ENCODE data around the gene SLC39A12. TPM values are rescaled to one million over a fixed set of nuclear protein-coding genes. Genes with fewer than 3 reads are reported as not detected.

SLC39A12 gene
- polyA plus RNA-seq, 1 experiment: not detected

- no peak for TF ChIP-seq CTCF (IDR thresholded peaks at IDR 0.05; ENCODE audit: insufficient read depth, low read depth, low read length)
- Histone ChIP-seq H3K27me3 (ENCODE audit: control insufficient read depth, insufficient read depth, low read length) (peaks cover 1% of the 10 kb centered on the region; the same call in 1 of the 2 replicates), H3K36me3 (ENCODE audit: control insufficient read depth, insufficient read depth, low read length) (no peaks in the 10 kb centered on the region), H3K4me3 (ENCODE audit: low read depth, low read length) (no peak overlapping the region)
- DNase-seq (ENCODE audit: low read depth): no peak
- CTCF ChIA-PET: no interaction called here
- POLR2A ChIA-PET: no interaction called here
These were observed 58.3 kb downstream of the SLC39A12 start for GRCh38 chr10:18010050-18010449.

- TF ChIP-seq CTCF (IDR thresholded peaks at IDR 0.05; ENCODE audit: insufficient read depth, low read depth, low read length): no peak
- ChIA-PET POLR2A (no interaction called here), CTCF (no interaction called here)
- no peaks in the 10 kb centered on the region for H3K36me3 ChIP-seq (ENCODE audit: control insufficient read depth, insufficient read depth, low read length)
- H3K4me3 ChIP-seq (ENCODE audit: low read depth, low read length): no peak overlapping the region
- no peaks in the 10 kb centered on the region for H3K27me3 ChIP-seq (ENCODE audit: control insufficient read depth, insufficient read depth, low read length)
- no peak for DNase-seq (ENCODE audit: low read depth)
These were observed 68.8 kb downstream of the SLC39A12 start for GRCh38 chr10:18020523-18020922.

- no peak for DNase-seq (ENCODE audit: low read depth)
- CTCF ChIA-PET: no interaction called here
- no peak for TF ChIP-seq CTCF (IDR thresholded peaks at IDR 0.05; ENCODE audit: insufficient read depth, low read depth, low read length)
- no peaks in the 10 kb centered on the region for H3K36me3 ChIP-seq (ENCODE audit: control insufficient read depth, insufficient read depth, low read length)
- H3K27me3 ChIP-seq (ENCODE audit: control insufficient read depth, insufficient read depth, low read length): no peaks in the 10 kb centered on the region
- POLR2A ChIA-PET: no interaction called here
- H3K4me3 ChIP-seq (ENCODE audit: low read depth, low read length): no peak overlapping the region
These were observed 70.2 kb downstream of the SLC39A12 start for GRCh38 chr10:18021725-18022480.

- CTCF ChIA-PET: no interaction called here
These were observed 91.7 kb downstream of the SLC39A12 start for GRCh38 chr10:18043148-18044006.

More at GRCh38 chr10:18043148-18044006, 91.7 kb downstream of the SLC39A12 start:
- POLR2A ChIA-PET: no interaction called here
- Histone ChIP-seq H3K4me3 (ENCODE audit: low read depth, low read length) (no peak overlapping the region), H3K36me3 (ENCODE audit: control insufficient read depth, insufficient read depth, low read length) (no peaks in the 10 kb centered on the region), H3K27me3 (ENCODE audit: control insufficient read depth, insufficient read depth, low read length) (no peaks in the 10 kb centered on the region)
- no peak for DNase-seq (ENCODE audit: low read depth)
- no peak for TF ChIP-seq CTCF (IDR thresholded peaks at IDR 0.05; ENCODE audit: insufficient read depth, low read depth, low read length)
